ENCODE measurements around the gene TEN1.
A peak's percentile ranks its signal among the peaks of the same experiment; 100 is the strongest.
"Not testable (repeated sequence)": the region's sequence is repeated elsewhere in the genome, so short reads cannot be mapped to it uniquely, and the experiment has no call there.

TEN1 gene, protein sequence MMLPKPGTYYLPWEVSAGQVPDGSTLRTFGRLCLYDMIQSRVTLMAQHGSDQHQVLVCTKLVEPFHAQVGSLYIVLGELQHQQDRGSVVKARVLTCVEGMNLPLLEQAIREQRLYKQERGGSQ

DNA sequence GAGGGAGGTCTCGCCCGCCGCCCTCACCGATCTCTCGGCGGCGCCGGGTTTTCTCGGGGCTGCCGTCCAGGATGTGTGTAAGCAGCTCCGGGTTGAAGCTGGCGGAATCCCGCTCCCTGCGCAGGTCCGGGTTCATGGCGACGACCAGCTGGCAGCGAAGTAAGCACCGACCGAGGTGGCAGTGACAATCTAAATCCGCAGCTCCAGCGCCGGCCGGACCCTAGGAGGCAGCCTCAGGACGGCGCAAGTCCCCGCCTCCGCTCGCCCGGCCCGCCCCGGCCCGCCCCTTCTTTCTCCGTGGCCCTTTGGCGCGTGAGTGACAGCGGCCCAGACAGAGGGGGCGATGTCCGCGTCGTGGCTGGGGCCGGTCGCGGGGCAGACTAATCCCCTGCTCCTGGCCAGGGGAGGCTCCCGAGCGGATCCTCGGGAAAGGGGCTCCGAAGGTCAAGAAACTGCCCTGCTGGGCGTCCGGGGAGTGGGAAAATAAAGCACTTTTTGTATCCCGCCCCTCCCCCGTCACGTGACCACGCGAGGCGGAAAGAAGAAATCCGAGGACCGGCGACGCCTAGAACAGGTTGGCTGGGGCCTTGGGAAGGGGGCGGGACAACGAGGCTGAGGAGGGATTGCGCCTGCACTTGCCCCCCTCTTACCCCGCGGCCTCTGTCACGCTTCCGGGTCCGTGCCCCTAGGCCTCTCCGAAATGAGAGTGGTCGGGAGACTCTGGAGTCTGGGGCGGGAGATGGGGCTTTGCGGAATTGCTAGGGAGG lies at the start of gene TEN1, which contains the start of gene ACOX1:
TEN1 (plus strand) TSS at position 303 of the 767 bp plus-strand sequence. CDS start 6,953 bp downstream, outside the sequence.
ACOX1 (minus strand) TSS at position 229 of the 767 bp plus-strand sequence; CDS start at position 136, 93 bp downstream.
- peak; percentile 97 for DNase-seq

- no peak for DNase-seq
These were observed 48.0 kb upstream of the TEN1 start for GRCh38 chr17:75931062-75931461.

DNA sequence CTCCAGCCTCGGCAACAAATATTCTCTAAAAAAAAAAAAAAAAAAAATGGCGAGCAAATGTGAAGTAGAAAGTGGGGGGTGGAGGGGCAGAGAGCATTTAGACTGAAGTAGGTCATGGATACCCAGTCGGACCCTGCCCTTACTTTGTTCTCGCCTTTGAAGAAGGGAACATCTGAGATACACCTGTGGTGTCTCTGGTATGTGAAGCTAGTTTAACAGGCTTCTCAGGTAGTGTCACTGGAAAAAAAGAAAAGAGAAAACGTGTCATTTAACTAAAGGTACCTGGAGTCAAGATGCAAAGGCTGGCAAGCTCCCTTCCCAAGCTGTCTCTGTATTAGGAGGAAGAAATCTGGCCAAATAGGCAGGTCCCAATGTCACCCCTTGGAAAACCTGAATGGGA lies 46.2 kb upstream of the TEN1 start:
- DNase-seq: no peak

- DNase-seq: no peak
These were observed 45.2 kb upstream of the TEN1 start for GRCh38 chr17:75933808-75934207.

- DNase-seq: no peak
These were observed 41.4 kb upstream of the TEN1 start for GRCh38 chr17:75937652-75938051.

GRCh38 chr17:75940727-75941441 lies 38.2 kb upstream of the TEN1 start, which contains the start of gene FBF1:
Gene FBF1 (minus strand): TSS chr17:75941042. CDS start chr17:75938149, 2,893 bp downstream.
- peak; percentile 90 for DNase-seq

DNA sequence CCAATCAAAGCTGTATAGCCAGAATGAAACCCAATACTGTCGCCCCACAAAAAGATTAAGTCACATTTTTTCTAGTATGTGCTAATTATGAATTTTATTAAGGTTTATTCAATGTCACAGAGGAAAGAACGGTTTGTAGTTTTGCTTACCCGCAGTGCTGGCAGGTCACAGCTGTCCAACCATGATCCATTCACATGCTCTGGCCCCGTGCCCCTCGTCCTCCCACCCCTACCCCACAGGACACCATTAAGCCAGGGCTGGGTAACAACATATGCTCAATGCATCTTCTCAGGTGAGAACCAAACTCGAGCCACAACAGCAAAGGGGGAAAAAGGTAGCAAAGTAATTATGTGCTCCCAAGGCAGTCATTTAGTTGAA lies 37.6 kb upstream of the TEN1 start:
- DNase-seq: no peak

DNA sequence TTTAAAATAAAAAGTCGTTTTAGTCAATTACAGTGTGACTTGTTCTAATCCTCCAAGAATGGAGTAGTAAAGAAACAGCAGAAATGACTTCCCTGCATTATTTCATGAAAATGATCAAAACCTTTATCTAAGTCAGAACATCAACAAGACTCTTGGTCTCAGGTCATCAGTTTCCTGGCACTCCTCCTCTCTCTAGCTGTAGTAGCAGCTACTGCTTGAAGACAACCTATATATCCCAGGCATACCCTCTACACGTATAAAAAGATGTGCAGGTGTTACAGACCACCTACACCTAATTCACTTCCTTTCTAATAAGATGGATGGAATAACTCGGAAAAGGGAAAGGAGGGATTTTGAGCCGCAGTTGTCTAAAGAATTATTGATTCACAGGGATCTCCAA lies 36.6 kb upstream of the TEN1 start:
- no peak for DNase-seq

DNA sequence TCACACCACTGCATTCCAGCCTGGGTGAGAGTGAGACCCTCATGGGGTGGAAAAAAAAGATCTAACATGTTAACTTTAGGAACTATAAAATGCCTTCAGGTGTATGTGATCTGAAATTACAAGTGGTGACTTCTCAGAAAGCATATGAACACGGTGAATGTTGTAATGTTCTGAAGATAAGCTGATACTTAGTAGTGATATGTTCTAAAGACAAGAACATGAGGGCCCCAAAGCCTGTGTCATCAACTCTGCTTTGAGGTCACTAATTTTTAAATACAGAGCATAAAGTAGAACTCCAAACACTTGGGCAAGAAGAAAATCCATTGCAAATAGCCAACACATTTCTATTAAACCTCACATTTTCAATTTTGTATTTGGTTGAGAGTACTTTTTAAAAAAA lies 35.5 kb upstream of the TEN1 start:
- DNase-seq: no peak

DNA sequence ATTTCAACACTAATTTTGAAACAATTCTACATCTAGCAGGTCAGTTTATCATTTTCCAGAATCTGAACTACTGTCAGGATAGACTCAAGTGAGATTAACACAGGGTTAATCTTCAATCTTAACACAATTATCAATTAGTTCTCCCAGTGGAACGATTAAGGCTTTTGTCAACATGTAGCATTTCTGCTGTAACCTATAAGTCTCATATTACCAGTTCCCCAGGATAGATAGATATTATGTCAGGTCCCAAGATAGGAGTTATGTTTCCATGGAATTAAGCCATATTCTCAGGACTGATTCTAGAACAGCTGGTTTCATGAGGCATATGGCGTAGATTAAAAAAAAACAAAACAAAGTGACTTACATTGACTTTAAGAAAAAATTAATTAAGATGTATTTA lies 33.8 kb upstream of the TEN1 start:
- DNase-seq: no peak

- no peak for DNase-seq
These were observed 28.6 kb upstream of the TEN1 start for GRCh38 chr17:75950421-75950820.

GRCh38 chr17:75950855-75951554 lies 28.0 kb upstream of the TEN1 start:
- no peak for DNase-seq

- no peak for DNase-seq
These were observed 19.8 kb upstream of the TEN1 start for GRCh38 chr17:75959051-75959838.

DNA sequence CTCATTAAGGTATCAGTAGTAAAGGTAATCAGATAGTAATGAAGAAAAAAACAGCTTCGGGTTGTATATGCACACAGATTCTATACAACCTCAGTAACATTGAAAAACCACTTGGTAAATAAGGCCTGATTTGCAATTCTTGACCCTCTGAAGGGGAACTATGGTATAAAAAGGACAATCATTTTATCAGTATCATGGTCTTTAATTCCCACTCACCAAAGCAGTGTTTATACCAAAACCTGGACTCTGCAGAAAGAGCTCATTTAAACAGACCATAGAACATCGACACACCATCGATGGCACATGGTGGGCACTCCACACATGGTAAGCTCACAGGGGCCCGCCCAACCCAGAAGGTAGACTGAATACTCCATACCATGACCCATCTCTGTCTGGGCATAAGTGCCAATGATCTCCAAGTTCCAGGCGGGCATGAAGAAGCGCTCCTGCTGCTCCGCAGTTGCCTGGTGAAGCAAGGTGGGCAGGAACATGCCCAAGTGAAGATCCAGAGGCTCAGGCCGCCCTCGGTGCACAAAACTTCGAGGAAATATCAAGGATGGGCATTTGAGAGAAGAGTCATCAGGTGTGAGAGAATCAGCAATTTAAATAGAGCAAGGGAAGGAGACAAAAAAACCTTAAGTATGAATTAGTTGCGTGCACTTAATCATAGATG lies 19.1 kb upstream of the TEN1 start:
- DNase-seq: no peak

- no peak for DNase-seq
These were observed 13.6 kb upstream of the TEN1 start for GRCh38 chr17:75965468-75965867.

DNA sequence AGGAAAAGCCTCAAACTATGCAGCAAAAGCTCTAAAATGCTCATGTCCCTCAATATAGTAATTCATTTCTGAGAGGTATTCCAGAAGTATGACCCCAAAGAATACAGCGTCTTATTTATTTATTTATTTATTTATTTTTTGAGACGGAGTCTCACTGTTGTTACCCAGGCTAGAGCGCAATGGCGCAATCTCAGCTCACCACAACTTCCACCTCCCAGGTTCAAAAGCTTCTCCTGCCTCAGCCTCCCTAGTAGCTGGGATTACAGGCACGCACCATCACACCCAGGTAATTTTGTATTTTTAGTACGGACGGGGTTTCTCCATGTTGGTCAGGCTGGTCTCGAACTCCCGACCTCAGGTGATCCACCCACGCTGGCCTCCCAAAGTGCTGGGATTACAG lies 10.0 kb upstream of the TEN1 start:
- not testable (repeated sequence) for DNase-seq

- DNase-seq: no peak
These were observed 9.0 kb upstream of the TEN1 start for GRCh38 chr17:75970011-75970523.

DNA sequence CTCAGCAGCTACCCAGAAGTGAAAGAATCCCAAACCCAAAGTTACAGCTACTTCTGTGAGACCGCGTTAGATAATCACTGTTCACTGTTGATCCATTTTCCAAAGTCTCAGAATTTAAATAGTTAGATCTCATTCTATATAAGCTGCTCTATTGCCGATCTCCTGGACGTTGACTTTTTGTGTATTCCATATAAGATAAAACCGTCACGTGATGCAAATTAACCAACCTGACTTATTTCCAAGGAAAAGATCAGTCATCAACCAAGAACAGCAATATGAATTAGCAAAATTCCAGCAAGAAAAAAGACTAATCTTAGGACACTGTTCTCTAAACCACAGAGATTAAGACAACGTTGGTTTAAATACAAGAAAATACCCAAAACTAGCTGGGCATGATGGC lies 8.4 kb upstream of the TEN1 start:
- no peak for DNase-seq

- DNase-seq: not testable (repeated sequence)
These were observed 3.9 kb upstream of the TEN1 start for GRCh38 chr17:75975187-75975586.

DNA sequence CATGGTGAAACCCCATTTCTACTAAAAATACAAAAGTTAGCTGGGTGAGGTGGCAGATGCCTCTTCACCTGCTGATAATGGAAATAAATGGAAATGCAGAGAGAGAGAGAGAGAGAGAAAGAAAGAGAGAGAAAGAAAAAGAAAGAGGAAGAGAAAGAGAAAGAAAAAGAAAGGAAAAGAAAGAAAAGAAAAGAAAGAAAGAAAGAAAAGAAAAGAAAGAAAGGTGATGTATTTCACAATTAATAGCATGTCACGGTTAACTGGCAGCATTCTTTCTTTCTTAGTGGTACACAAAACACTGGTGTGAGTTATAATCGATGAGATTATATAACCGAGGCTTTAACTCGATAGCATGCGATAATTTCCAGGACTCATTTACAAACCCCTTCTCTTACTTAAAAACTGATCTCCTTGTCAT lies 3.3 kb upstream of the TEN1 start:
- DNase-seq: no peak

DNA sequence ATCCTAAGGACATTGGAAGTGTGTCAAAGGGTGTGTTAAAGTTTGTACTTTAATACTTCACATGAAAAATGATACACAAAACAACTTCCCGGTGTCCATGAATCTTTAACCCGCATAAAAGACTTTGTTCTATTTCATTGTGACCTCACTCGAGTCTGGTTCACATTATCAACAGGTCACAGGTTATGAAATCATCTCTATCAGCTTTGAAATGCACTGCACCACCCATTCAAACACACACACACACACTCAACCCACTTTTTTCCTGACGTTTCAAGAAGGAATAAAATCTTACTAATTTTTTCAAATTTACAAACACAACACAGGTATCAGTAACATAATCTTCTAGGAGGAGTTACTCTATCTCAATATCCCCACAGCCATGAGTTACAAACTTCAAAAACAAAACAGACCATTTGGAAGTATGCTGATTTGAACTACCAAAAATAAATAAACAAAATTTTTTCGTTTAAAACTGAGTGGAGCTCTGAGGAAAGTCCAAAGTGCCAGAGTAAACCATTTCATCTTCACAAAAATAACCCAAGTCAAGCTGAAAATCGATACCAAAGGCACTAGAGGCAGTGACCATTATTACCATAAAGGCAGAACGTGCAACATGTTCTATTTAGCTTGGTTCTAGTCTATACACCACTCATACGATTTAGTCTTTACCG lies 2.7 kb upstream of the TEN1 start:
- no peak for DNase-seq
